LNCaP clone FGC (cell line): ENCODE data around the gene GRB10.

Experiments used
- DNase-seq: peaks from one replicate; pipeline ENCODE4 v3.0.0-alpha.2; 2011; ENCODE audit warnings: low read depth
- H3K4me3 ChIP-seq: 2 replicates; pipeline ENCODE4 v1.5.1; 2011; ENCODE audit warnings: mild to moderate bottlenecking, low read depth, low read length, control low read depth
- TF ChIP-seq, protein P1 (sequence below): IDR thresholded peaks from 2 replicates; pipeline ENCODE4 v1.5.1; 2012; ENCODE audit warnings: mild to moderate bottlenecking; ENCODE audit not compliant: control insufficient read depth, insufficient read depth; ENCODE audit errors: extremely low read depth

Gene GRB10

DNA sequence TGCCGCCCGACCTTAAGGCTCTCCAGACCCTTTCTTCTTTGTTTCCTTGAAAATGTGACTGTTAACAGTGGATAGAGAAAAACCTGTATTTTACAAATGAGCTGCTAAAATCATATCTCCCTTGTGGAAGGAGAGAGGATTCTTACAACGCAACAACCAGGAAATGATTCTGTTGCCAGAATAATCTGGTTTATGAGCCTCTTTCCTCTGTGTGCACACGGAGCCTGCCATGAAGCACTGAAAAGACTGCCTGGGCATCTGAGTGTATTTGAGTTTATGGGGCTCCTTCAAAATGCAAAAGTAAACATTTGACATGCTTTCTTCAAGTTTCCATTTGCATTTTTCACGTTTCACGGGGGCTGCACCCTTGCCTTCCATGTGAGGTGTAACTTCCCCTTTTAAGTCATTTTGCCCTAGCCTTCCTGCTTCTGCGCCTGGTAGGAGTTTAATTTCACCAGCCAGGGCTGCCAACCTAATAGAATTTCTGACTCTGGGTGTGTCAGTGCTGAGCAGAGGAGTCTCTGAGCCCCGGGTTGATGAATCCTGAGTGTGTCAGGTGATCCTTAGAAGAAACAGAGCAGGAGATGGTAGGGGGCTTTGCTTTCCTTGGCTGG is 101.2 kb downstream of the GRB10 start:
- TF ChIP-seq, protein P1, sequence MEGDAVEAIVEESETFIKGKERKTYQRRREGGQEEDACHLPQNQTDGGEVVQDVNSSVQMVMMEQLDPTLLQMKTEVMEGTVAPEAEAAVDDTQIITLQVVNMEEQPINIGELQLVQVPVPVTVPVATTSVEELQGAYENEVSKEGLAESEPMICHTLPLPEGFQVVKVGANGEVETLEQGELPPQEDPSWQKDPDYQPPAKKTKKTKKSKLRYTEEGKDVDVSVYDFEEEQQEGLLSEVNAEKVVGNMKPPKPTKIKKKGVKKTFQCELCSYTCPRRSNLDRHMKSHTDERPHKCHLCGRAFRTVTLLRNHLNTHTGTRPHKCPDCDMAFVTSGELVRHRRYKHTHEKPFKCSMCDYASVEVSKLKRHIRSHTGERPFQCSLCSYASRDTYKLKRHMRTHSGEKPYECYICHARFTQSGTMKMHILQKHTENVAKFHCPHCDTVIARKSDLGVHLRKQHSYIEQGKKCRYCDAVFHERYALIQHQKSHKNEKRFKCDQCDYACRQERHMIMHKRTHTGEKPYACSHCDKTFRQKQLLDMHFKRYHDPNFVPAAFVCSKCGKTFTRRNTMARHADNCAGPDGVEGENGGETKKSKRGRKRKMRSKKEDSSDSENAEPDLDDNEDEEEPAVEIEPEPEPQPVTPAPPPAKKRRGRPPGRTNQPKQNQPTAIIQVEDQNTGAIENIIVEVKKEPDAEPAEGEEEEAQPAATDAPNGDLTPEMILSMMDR: no peak
- DNase-seq: peak; percentile 86
- peak overlapping the region; percentile 1; the same call in 1 of the 2 replicates for H3K4me3 ChIP-seq

DNA sequence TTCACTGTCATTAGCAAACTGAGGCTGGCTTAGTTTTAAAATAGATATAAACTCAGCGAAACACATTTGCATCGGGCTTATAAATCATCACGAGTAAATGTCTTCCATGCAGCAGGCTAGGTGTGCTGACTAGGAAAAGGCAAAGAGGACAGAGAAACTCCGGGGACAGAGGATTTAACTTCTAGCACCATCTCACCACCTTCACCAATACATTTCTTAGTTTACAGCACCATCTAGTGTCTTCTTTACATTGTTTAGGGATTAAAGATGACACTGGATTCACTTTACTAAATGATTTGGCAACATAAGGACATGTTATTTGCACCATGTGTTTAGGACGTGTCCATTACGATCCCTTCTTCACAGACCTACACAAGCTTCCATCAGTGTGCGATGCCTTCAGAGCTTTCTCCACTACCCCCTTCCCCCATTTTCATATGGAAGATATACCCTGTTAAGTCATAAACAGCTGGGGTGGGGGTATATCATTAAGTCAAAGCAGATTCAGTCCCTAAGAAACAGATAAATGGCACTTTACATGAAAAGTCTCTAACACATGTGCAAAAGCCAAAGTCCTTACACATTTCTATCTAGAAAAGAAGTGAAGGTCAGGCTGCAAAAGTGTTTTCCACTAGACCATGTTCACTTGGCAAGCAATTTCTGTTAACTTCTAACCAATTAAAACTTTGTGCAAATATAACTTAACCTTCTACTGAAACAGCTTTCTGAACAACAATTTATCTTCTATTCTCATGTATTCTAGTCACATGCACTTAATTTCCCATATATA is 103.3 kb downstream of the GRB10 start:
- TF ChIP-seq, protein P1: peak; percentile 49
- peak; percentile 64 for DNase-seq
- H3K4me3 ChIP-seq: no peak overlapping the region

GRCh38 chr7:50678586-50678985 is 104.1 kb downstream of the GRB10 start:
- H3K4me3 ChIP-seq: no peak overlapping the region
- TF ChIP-seq, protein P1: no peak
- no peak for DNase-seq

DNA sequence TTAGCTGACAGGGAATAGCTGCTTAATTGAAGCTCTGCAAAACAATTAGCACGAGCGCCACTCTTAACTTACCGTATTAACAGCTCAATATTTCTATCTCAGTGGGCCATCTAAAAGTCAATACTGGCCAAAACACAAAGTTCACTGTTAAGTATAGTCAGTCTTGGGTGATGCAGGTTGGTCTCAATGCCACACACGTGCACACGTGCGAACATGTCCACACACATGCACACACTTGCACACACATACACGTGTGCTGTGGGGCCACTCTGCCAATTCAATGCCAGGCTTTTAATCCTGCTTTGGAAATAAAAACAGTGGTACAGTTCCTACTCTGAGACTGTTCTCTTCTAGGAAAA is 105.1 kb downstream of the GRB10 start:
- TF ChIP-seq, protein P1: no peak
- DNase-seq: no peak
- H3K4me3 ChIP-seq: no peak overlapping the region

- TF ChIP-seq, protein P1: no peak
- H3K4me3 ChIP-seq: no peak overlapping the region
- no peak for DNase-seq
Measured at GRCh38 chr7:50676740-50677637, 105.7 kb downstream of the GRB10 start.

DNA sequence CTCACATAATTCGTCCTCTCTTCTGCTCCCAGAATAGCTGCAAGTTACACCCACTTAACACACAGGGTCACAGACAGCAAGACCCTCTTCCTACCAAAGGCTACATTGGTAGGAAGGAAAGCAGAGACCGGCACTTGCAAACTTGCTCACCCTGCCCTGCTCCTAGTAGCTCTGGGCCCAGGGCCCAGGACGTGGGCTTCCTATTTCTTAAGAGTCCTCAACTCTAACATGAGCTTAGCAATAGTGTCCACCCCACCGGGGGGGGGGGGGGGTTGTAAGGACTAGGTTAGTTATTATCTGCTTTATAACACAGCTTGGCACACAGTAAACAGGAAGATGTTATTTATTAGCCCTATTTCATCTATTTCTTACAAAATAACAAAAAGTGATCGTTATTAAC is 106.6 kb downstream of the GRB10 start:
- TF ChIP-seq, protein P1: no peak
- no peak overlapping the region for H3K4me3 ChIP-seq
- DNase-seq: no peak
